ENCODE measurements around the gene PDE6D. TPM values are rescaled to one million over a fixed set of nuclear protein-coding genes. Genes with fewer than 3 reads are reported as not detected.

The PDE6D gene
- polyA plus RNA-seq, 3 donors = 28.4 to 54.6 (median 50.5) TPM

- H3K27me3 Mint-ChIP-seq (ENCODE audit: low read depth in 3 of 3) = peaks cover 7 to 27% (median 11%) of the 10 kb centered on the region in 3 donors
- H3K4me3 Mint-ChIP-seq = no peak overlapping the region
- peaks cover 0 to 11% of the 10 kb centered on the region in 2 donors for H3K27me3 ChIP-seq (ENCODE audit: control insufficient read depth in 2 of 2, insufficient read depth in 2 of 2, low read length in 2 of 2)
- no peak for DNase-seq
- no peak overlapping the region for H3K27ac ChIP-seq (ENCODE audit: low read depth in 1 of 2, low read length in 2 of 2)
- H3K4me1 ChIP-seq (ENCODE audit: control insufficient read depth in 1 of 2, insufficient read depth in 2 of 2, low read length in 2 of 2) = peaks cover 11 to 14% of the 10 kb centered on the region in 2 donors
- H3K4me3 ChIP-seq (replicated peaks in 1 of 3; ENCODE audit: low read depth in 2 of 3, low read length in 3 of 3) = no peak overlapping the region
- H3K79me2 ChIP-seq (ENCODE audit: insufficient read depth, low read length) = no peaks in the 10 kb centered on the region
- no peaks in the 10 kb centered on the region for H4K20me1 ChIP-seq (ENCODE audit: insufficient read depth, low read length)
- H3K27ac Mint-ChIP-seq = no peak overlapping the region
- intact Hi-C loops (cut with micrococcal nuclease) = no loop called here
- H3K9ac ChIP-seq (ENCODE audit: insufficient read depth, low read length, poor library complexity, severe bottlenecking) = no peak overlapping the region
- no peaks in the 10 kb centered on the region for H3K9me3 ChIP-seq (replicated peaks in 1 of 2; ENCODE audit: control insufficient read depth in 1 of 2, insufficient read depth in 1 of 2, low read length in 2 of 2)
- no peak overlapping the region for H2AFZ ChIP-seq (ENCODE audit: insufficient read depth, low read depth, low read length, poor library complexity, severe bottlenecking)
- no peaks in the 10 kb centered on the region for H3K36me3 ChIP-seq (replicated peaks in 1 of 2; ENCODE audit: control insufficient read depth in 1 of 2, insufficient read depth in 2 of 2, low read length in 2 of 2)
- H3K4me2 ChIP-seq (replicated peaks; ENCODE audit: extremely low read depth, low read length, poor library complexity, severe bottlenecking) = no peak overlapping the region
- H3K4me1 Mint-ChIP-seq = peaks cover 16% of the 10 kb centered on the region
- peaks cover 0 to 2% (median 0%) of the 10 kb centered on the region in 7 donors for H3K9me3 Mint-ChIP-seq
- TF ChIP-seq, protein P1, sequence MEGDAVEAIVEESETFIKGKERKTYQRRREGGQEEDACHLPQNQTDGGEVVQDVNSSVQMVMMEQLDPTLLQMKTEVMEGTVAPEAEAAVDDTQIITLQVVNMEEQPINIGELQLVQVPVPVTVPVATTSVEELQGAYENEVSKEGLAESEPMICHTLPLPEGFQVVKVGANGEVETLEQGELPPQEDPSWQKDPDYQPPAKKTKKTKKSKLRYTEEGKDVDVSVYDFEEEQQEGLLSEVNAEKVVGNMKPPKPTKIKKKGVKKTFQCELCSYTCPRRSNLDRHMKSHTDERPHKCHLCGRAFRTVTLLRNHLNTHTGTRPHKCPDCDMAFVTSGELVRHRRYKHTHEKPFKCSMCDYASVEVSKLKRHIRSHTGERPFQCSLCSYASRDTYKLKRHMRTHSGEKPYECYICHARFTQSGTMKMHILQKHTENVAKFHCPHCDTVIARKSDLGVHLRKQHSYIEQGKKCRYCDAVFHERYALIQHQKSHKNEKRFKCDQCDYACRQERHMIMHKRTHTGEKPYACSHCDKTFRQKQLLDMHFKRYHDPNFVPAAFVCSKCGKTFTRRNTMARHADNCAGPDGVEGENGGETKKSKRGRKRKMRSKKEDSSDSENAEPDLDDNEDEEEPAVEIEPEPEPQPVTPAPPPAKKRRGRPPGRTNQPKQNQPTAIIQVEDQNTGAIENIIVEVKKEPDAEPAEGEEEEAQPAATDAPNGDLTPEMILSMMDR (IDR thresholded peaks at IDR 0.05) = no peak
- 100% methylated on average over 4 of the region's 8 CpGs for WGBS (ENCODE audit: insufficient coverage)
- peaks cover 0 to 3% of the 10 kb centered on the region in 2 donors for H3K36me3 Mint-ChIP-seq
Observed at GRCh38 chr2:231722721-231723307, 58.3 kb downstream of the PDE6D start.

GRCh38 chr2:231720987-231721966, 59.8 kb downstream of the PDE6D start:
- H2AFZ ChIP-seq (ENCODE audit: insufficient read depth, low read depth, low read length, poor library complexity, severe bottlenecking) = no peak overlapping the region
- TF ChIP-seq, protein P1 (IDR thresholded peaks at IDR 0.05) = no peak
- peaks cover 7 to 24% (median 11%) of the 10 kb centered on the region in 3 donors for H3K27me3 Mint-ChIP-seq (ENCODE audit: low read depth in 3 of 3)
- peak in 1 of 3 donors; percentile 49 for DNase-seq
- peak overlapping the region in 1 of 2 donors; percentile 33 for H3K4me3 Mint-ChIP-seq
- H3K4me3 ChIP-seq (replicated peaks in 1 of 3; ENCODE audit: low read depth in 2 of 3, low read length in 3 of 3) = no peak overlapping the region
- H3K36me3 ChIP-seq (replicated peaks in 1 of 2; ENCODE audit: control insufficient read depth in 1 of 2, insufficient read depth in 2 of 2, low read length in 2 of 2) = no peaks in the 10 kb centered on the region
- no peak overlapping the region for H3K27ac ChIP-seq (ENCODE audit: low read depth in 1 of 2, low read length in 2 of 2)
- H3K4me1 ChIP-seq (ENCODE audit: control insufficient read depth in 1 of 2, insufficient read depth in 2 of 2, low read length in 2 of 2) = peaks cover 14 to 22% of the 10 kb centered on the region in 2 donors
- H3K9me3 Mint-ChIP-seq = peaks cover 3 to 10% (median 8%) of the 10 kb centered on the region in 7 donors
- H3K9me3 ChIP-seq (replicated peaks in 1 of 2; ENCODE audit: control insufficient read depth in 1 of 2, insufficient read depth in 1 of 2, low read length in 2 of 2) = peaks cover 0 to 8% of the 10 kb centered on the region in 2 donors
- H3K79me2 ChIP-seq (ENCODE audit: insufficient read depth, low read length) = no peaks in the 10 kb centered on the region
- peaks cover 0 to 3% of the 10 kb centered on the region in 2 donors for H3K36me3 Mint-ChIP-seq
- no peaks in the 10 kb centered on the region for H4K20me1 ChIP-seq (ENCODE audit: insufficient read depth, low read length)
- peaks cover 0 to 11% of the 10 kb centered on the region in 2 donors for H3K27me3 ChIP-seq (ENCODE audit: control insufficient read depth in 2 of 2, insufficient read depth in 2 of 2, low read length in 2 of 2)
- peaks cover 21% of the 10 kb centered on the region for H3K4me1 Mint-ChIP-seq
- H3K4me2 ChIP-seq (replicated peaks; ENCODE audit: extremely low read depth, low read length, poor library complexity, severe bottlenecking) = no peak overlapping the region
- H3K27ac Mint-ChIP-seq = peak overlapping the region in 4 of 7 donors; percentile 3 to 69 (median 22)
- no peak overlapping the region for H3K9ac ChIP-seq (ENCODE audit: insufficient read depth, low read length, poor library complexity, severe bottlenecking)
- 95% methylated on average over 5 of the region's 8 CpGs for WGBS (ENCODE audit: insufficient coverage)
- intact Hi-C loops (cut with micrococcal nuclease) = no loop called here
